BLaER1 treated with 17β-estradiol and CSF1 and Interleukin-3, amounts not matched to agents 10 nM and 100 nM (cell line): ENCODE measurements around the gene SPON1.
A peak's percentile ranks its signal among the peaks of the same experiment; 100 is the strongest.

ENCODE experiments used
- H3K27ac ChIP-seq, 11 experiments: shearing (Covaris generic); formaldehyde crosslinking; 2 replicates each; pipeline ENCODE4 v1.8.1; 2022
- H3K27me3 ChIP-seq, 11 experiments: shearing (Covaris generic); formaldehyde crosslinking; 2 replicates each; pipeline ENCODE4 v1.8.1; 2022
- H3K36me3 ChIP-seq, 11 experiments: shearing (Covaris generic); formaldehyde crosslinking; 2 replicates each; pipeline ENCODE4 v1.8.1; 2022
- H3K4me1 ChIP-seq, 10 experiments: shearing (Covaris generic); formaldehyde crosslinking; 2 replicates each; pipeline ENCODE4 v1.8.1; 2022
- H3K4me2 ChIP-seq, 11 experiments: shearing (Covaris generic); formaldehyde crosslinking; 2 replicates each; pipeline ENCODE4 v1.8.1; 2022
- H3K4me3 ChIP-seq, 10 experiments: shearing (Covaris generic); formaldehyde crosslinking; 2 replicates each; pipeline ENCODE4 v1.8.1; 2022
- H3K9ac ChIP-seq, 11 experiments: shearing (Covaris generic); formaldehyde crosslinking; 2 replicates each; pipeline ENCODE4 v1.8.1; 2022
- H3K9me3 ChIP-seq, 11 experiments: shearing (Covaris generic); formaldehyde crosslinking; replicated peaks in 1 of 11; 2 replicates each; pipeline ENCODE4 v1.8.1; 2022
- H4K20me1 ChIP-seq, 11 experiments: shearing (Covaris generic); formaldehyde crosslinking; 2 replicates each; pipeline ENCODE4 v1.8.1; 2022
- Cebpa-rat ChIP-seq, 11 experiments: shearing (Covaris generic); IDR thresholded peaks; 2 replicates each; pipeline ENCODE4 v1.8.1; 2022

The SPON1 gene

GRCh38 chr11:14042686-14043465, 80.4 kb downstream of the SPON1 start:
- Histone ChIP-seq H3K9ac (no peak overlapping the region), H3K4me2 (no peak overlapping the region), H3K4me3 (no peak overlapping the region), H3K4me1 (no peaks in the 10 kb centered on the region), H3K27me3 (no peaks in the 10 kb centered on the region), H3K9me3 (peaks cover 0 to 6% (median 0%) of the 10 kb centered on the region in 11 experiments; a peak in 1 of 22 replicates), H3K27ac (no peak overlapping the region), H4K20me1 (no peaks in the 10 kb centered on the region), H3K36me3 (no peaks in the 10 kb centered on the region)
- no peak for TF ChIP-seq Cebpa-rat (IDR thresholded peaks at IDR 0.05)

- H3K27me3 ChIP-seq: no peaks in the 10 kb centered on the region
- no peaks in the 10 kb centered on the region for H3K4me1 ChIP-seq
- H3K27ac ChIP-seq: no peak overlapping the region
- TF ChIP-seq Cebpa-rat (IDR thresholded peaks at IDR 0.05): no peak
- no peak overlapping the region for H3K9ac ChIP-seq
- H3K9me3 ChIP-seq: peaks cover 0 to 2% (median 0%) of the 10 kb centered on the region in 11 experiments; a peak in 1 of 22 replicates
- H3K4me2 ChIP-seq: no peak overlapping the region
- H4K20me1 ChIP-seq: no peaks in the 10 kb centered on the region
- H3K4me3 ChIP-seq: no peak overlapping the region
- no peaks in the 10 kb centered on the region for H3K36me3 ChIP-seq
Measured at GRCh38 chr11:14044916-14045315, 82.4 kb downstream of the SPON1 start.

DNA sequence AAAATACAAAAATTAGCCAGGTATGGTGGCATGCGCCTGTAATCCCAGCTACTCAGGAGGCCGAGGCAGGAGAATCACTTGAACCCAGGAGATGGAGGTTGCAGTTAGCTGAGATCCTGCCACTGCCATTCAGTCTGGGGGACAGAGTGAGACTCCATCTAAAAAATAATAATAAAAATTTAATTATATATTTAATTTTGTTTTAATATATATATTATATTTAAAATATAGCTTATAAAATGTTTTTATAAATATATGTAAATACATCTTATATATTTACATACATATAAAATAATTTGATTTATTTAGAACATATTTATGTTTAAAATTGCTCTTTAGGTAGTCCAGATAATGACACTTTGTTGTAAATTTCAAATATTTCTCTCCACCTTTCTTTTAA, 82.9 kb downstream of the SPON1 start:
- H3K27ac ChIP-seq: no peak overlapping the region
- no peak overlapping the region for H3K4me2 ChIP-seq
- no peaks in the 10 kb centered on the region for H3K4me1 ChIP-seq
- no peaks in the 10 kb centered on the region for H4K20me1 ChIP-seq
- no peak overlapping the region for H3K4me3 ChIP-seq
- no peaks in the 10 kb centered on the region for H3K36me3 ChIP-seq
- H3K27me3 ChIP-seq: no peaks in the 10 kb centered on the region
- H3K9me3 ChIP-seq: no peaks in the 10 kb centered on the region
- no peak for TF ChIP-seq Cebpa-rat (IDR thresholded peaks at IDR 0.05)
- H3K9ac ChIP-seq: no peak overlapping the region

- H3K9me3 ChIP-seq: no peaks in the 10 kb centered on the region; a peak in 2 of 22 replicates
- no peaks in the 10 kb centered on the region for H3K27me3 ChIP-seq
- H3K4me3 ChIP-seq: no peak overlapping the region
- H3K36me3 ChIP-seq: no peaks in the 10 kb centered on the region
- H3K4me1 ChIP-seq: peaks cover 0 to 9% (median 5%) of the 10 kb centered on the region in 10 experiments; a peak in 7 of 20 replicates
- no peak overlapping the region for H3K9ac ChIP-seq
- TF ChIP-seq Cebpa-rat (IDR thresholded peaks at IDR 0.05): no peak
- no peak overlapping the region for H3K4me2 ChIP-seq
- H3K27ac ChIP-seq: no peak overlapping the region
- H4K20me1 ChIP-seq: no peaks in the 10 kb centered on the region
Measured at GRCh38 chr11:14052198-14052597, 89.7 kb downstream of the SPON1 start.

- peak overlapping the region in 9 of 11 experiments; percentile 3 to 33 (median 11); a peak in 11 of 22 replicates for H3K4me2 ChIP-seq
- no peak for TF ChIP-seq Cebpa-rat (IDR thresholded peaks at IDR 0.05)
Measured at GRCh38 chr11:14054116-14055107, 91.9 kb downstream of the SPON1 start.

GRCh38 chr11:14055936-14056335, 93.4 kb downstream of the SPON1 start:
- Histone ChIP-seq H3K4me1 (peaks cover 0 to 9% (median 6%) of the 10 kb centered on the region in 10 experiments; a peak in 9 of 20 replicates), H3K4me2 (no peak overlapping the region), H3K9ac (no peak overlapping the region), H3K27me3 (no peaks in the 10 kb centered on the region), H3K4me3 (no peak overlapping the region), H3K9me3 (no peaks in the 10 kb centered on the region; a peak in 2 of 22 replicates), H3K36me3 (no peaks in the 10 kb centered on the region), H3K27ac (peak overlapping the region in 1 of 11 experiments; percentile 38; a peak in 2 of 22 replicates), H4K20me1 (no peaks in the 10 kb centered on the region)
- TF ChIP-seq Cebpa-rat (IDR thresholded peaks at IDR 0.05): no peak

More at GRCh38 chr11:14054116-14055107, 91.9 kb downstream of the SPON1 start:
- H3K36me3 ChIP-seq: no peaks in the 10 kb centered on the region
- H4K20me1 ChIP-seq: no peaks in the 10 kb centered on the region
- H3K27me3 ChIP-seq: no peaks in the 10 kb centered on the region
- H3K27ac ChIP-seq: no peak overlapping the region
- H3K9ac ChIP-seq: no peak overlapping the region
- no peaks in the 10 kb centered on the region; a peak in 2 of 22 replicates for H3K9me3 ChIP-seq
- H3K4me3 ChIP-seq: no peak overlapping the region
- H3K4me1 ChIP-seq: peaks cover 0 to 9% (median 5%) of the 10 kb centered on the region in 10 experiments; a peak in 9 of 20 replicates

- Histone ChIP-seq H3K27ac (no peak overlapping the region), H3K9me3 (no peaks in the 10 kb centered on the region; a peak in 2 of 22 replicates), H3K27me3 (no peaks in the 10 kb centered on the region), H3K9ac (no peak overlapping the region), H3K4me2 (no peak overlapping the region), H4K20me1 (no peaks in the 10 kb centered on the region), H3K4me3 (no peak overlapping the region), H3K4me1 (peaks cover 0 to 9% (median 6%) of the 10 kb centered on the region in 10 experiments; a peak in 9 of 20 replicates), H3K36me3 (no peaks in the 10 kb centered on the region)
- TF ChIP-seq Cebpa-rat (IDR thresholded peaks at IDR 0.05): no peak
Measured at GRCh38 chr11:14058061-14058460, 95.5 kb downstream of the SPON1 start.

DNA sequence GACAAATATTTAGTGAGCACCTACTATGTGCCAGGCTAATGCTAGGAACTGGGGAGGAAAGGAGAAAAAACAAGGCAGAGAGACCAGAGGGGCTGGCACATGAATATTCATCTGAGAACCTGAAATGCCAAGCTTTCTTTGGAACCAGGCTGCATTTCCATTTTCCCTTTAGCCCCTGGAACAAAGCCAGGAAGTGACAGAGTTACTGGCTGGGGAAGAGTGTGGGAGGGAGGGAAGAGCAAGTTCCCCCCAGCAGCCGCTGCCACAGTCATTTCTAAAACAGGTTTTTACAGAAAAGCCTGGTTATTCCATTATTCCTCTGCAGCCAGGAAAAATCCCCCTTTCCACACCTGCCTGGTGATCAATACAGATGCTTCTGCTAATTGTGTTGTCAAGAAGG, 97.0 kb downstream of the SPON1 start:
- Histone ChIP-seq H3K4me2 (peak overlapping the region in 2 of 11 experiments; percentile 4 to 38; a peak in 2 of 22 replicates), H3K27ac (no peak overlapping the region), H3K9me3 (no peaks in the 10 kb centered on the region), H4K20me1 (no peaks in the 10 kb centered on the region), H3K36me3 (no peaks in the 10 kb centered on the region), H3K27me3 (no peaks in the 10 kb centered on the region), H3K4me3 (no peak overlapping the region), H3K9ac (no peak overlapping the region), H3K4me1 (peaks cover 0 to 7% (median 5%) of the 10 kb centered on the region in 10 experiments; a peak in 9 of 20 replicates)
- TF ChIP-seq Cebpa-rat (IDR thresholded peaks at IDR 0.05): no peak

DNA sequence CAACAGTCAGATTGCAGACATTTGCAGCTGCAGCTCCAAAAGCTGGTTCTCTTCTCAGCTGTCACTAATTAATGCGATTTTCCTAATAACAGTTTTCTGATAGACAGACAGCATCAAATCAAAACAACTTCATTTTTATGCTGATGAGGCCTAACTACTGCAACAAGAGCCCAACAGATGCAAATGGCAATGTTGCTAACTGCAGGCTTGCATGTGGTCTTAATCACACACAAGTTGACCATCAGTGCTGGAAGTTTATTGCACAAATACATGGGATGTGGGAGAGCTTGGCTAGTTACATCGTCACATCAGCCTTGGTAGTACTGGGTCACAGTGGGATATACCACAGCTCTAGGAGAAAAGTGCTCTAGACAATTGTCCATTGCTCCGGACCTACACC, 99.2 kb downstream of the SPON1 start:
- no peaks in the 10 kb centered on the region for H3K9me3 ChIP-seq
- H3K4me2 ChIP-seq: no peak overlapping the region
- H3K27me3 ChIP-seq: no peaks in the 10 kb centered on the region
- H3K36me3 ChIP-seq: no peaks in the 10 kb centered on the region
- H3K9ac ChIP-seq: no peak overlapping the region
- TF ChIP-seq Cebpa-rat (IDR thresholded peaks at IDR 0.05): no peak
- H3K4me3 ChIP-seq: no peak overlapping the region
- peaks cover 0 to 20% (median 0%) of the 10 kb centered on the region in 10 experiments; a peak in 3 of 20 replicates for H3K4me1 ChIP-seq
- no peaks in the 10 kb centered on the region for H4K20me1 ChIP-seq
- H3K27ac ChIP-seq: no peak overlapping the region
